NB4 (cell line): ENCODE measurements around the gene FRMD5.
"Not testable (repeated sequence)": the region's sequence is repeated elsewhere in the genome, so short reads cannot be mapped to it uniquely, and the experiment has no call there.

Experiments used
- DNase-seq: peaks from one replicate; pipeline ENCODE4 v3.0.0; 2010; ENCODE audit warnings: low read depth
- H3K4me3 ChIP-seq: one replicate; pipeline ENCODE4 v1.5.1; 2011; ENCODE audit warnings: mild to moderate bottlenecking, low read depth, low read length, moderate library complexity
- CTCF ChIP-seq: IDR thresholded peaks from one replicate; pipeline ENCODE4 v1.5.1; 2012; ENCODE audit warnings: low read depth, low read length
- MAX ChIP-seq: IDR thresholded peaks from 2 replicates; pipeline ENCODE4 v1.6.1; 2011; ENCODE audit warnings: low read depth, low read length
- MYC ChIP-seq: IDR thresholded peaks from 2 replicates; pipeline ENCODE4 v1.6.1; 2011; ENCODE audit warnings: low read depth, low read length
- POLR2A ChIP-seq: IDR thresholded peaks from 2 replicates; pipeline ENCODE4 v1.6.1; 2011; ENCODE audit warnings: mild to moderate bottlenecking; ENCODE audit not compliant: insufficient read length; ENCODE audit errors: extremely low read depth

FRMD5 gene

GRCh38 chr15:43873651-43874050 lies 321.4 kb downstream of the FRMD5 start:
- TF ChIP-seq MAX = no peak
- TF ChIP-seq MYC = no peak
- no peak for TF ChIP-seq POLR2A
- TF ChIP-seq CTCF = no peak
- H3K4me3 ChIP-seq = no peak overlapping the region
- no peak for DNase-seq

GRCh38 chr15:43872416-43873020 lies 322.6 kb downstream of the FRMD5 start:
- TF ChIP-seq CTCF (peak; percentile 53), POLR2A (no peak)
- no peak overlapping the region for H3K4me3 ChIP-seq
- DNase-seq = peak; percentile 67

GRCh38 chr15:43871835-43872234 lies 323.2 kb downstream of the FRMD5 start:
- H3K4me3 ChIP-seq = no peak overlapping the region
- DNase-seq = no peak
- TF ChIP-seq CTCF = no peak
- TF ChIP-seq MAX = no peak
- TF ChIP-seq MYC = no peak
- TF ChIP-seq POLR2A = no peak

GRCh38 chr15:43868406-43868805 lies 326.7 kb downstream of the FRMD5 start:
- no peak for DNase-seq
- TF ChIP-seq POLR2A (no peak), MAX (no peak), CTCF (no peak), MYC (no peak)

GRCh38 chr15:43867096-43867495 lies 328.0 kb downstream of the FRMD5 start:
- no peak overlapping the region for H3K4me3 ChIP-seq
- TF ChIP-seq MAX (no peak), MYC (no peak), CTCF (no peak), POLR2A (no peak)
- DNase-seq = no peak

More at GRCh38 chr15:43868406-43868805, 326.7 kb downstream of the FRMD5 start:
- H3K4me3 ChIP-seq = no peak overlapping the region

GRCh38 chr15:43866636-43867035 lies 328.4 kb downstream of the FRMD5 start:
- not testable (repeated sequence) for H3K4me3 ChIP-seq, DNase-seq
